ENCODE measurements around the gene CD37. TPM values are rescaled to one million over a fixed set of nuclear protein-coding genes. Genes with fewer than 3 reads are reported as not detected.

CD37 gene
- total and polyA plus RNA-seq, 12 donors: 0.61 to 27.1 (median 14.6) TPM

- peaks cover 8 to 10% of the 10 kb centered on the region in 2 donors for H3K4me1 ChIP-seq (replicated peaks in 1 of 2)
- H3K36me3 ChIP-seq (replicated peaks in 1 of 2): peaks cover 0 to 10% of the 10 kb centered on the region in 2 donors
- TF ChIP-seq CTCF (IDR thresholded peaks at IDR 0.05): no peak
- TF ChIP-seq POLR2A (IDR thresholded peaks at IDR 0.05): peak in 1 of 2 donors; percentile 34
- H3K27ac ChIP-seq: peak within 1 kb of the TSS; percentile 65 to 92 (median 76)
- peak; percentile 54 to 81 (median 67) for DNase-seq
- peak within 1 kb of the TSS; percentile 45 to 75 (median 68) for H3K4me3 ChIP-seq
- H3K27me3 ChIP-seq: no peaks in the 10 kb centered on the region
- H3K9me3 ChIP-seq (replicated peaks in 1 of 3): no peaks in the 10 kb centered on the region
- 1 to 2% (median 2%) methylated on average over 30 to 52 of the region's 52 CpGs for WGBS, 4 donors
- intact Hi-C loops (cut with DNase I): no loop called here
These were observed 27.1 kb downstream of the CD37 start, which contains the start of gene TEAD2 for GRCh38 chr19:49362048-49362928. TSS of gene TEAD2 (minus strand) at chr19:49362416. CDS start at chr19:49360075, 2,341 bp downstream.

- H3K27ac ChIP-seq: peak overlapping the region in 4 of 5 donors; percentile 50 to 89 (median 66)
- TF ChIP-seq CTCF (IDR thresholded peaks at IDR 0.05): no peak
- TF ChIP-seq POLR2A (IDR thresholded peaks at IDR 0.05): no peak
- intact Hi-C loops (cut with DNase I): no loop called here
- no peaks in the 10 kb centered on the region for H3K9me3 ChIP-seq (replicated peaks in 1 of 3)
- peaks cover 8 to 10% of the 10 kb centered on the region in 2 donors for H3K4me1 ChIP-seq (replicated peaks in 1 of 2)
- WGBS, 4 donors: 1 to 2% (median 1%) methylated on average over 11 to 14 of the region's 14 CpGs
- H3K27me3 ChIP-seq: no peaks in the 10 kb centered on the region
- DNase-seq: peak; percentile 49 to 61 (median 52)
- H3K36me3 ChIP-seq (replicated peaks in 1 of 2): peaks cover 0 to 10% of the 10 kb centered on the region in 2 donors
- peak overlapping the region in 1 of 4 donors; percentile 31 for H3K4me3 ChIP-seq
These were observed 27.7 kb downstream of the CD37 start for GRCh38 chr19:49362929-49363267.

- peak; percentile 99 to 100 (median 99) for DNase-seq
- Histone ChIP-seq H3K27me3 (no peaks in the 10 kb centered on the region), H3K4me3 (peak within 1 kb of the TSS in 2 of 4 donors; percentile 31 to 63), H3K27ac (peak within 1 kb of the TSS in 4 of 5 donors; percentile 50 to 89 (median 66)), H3K4me1 (replicated peaks in 1 of 2) (peaks cover 8 to 10% of the 10 kb centered on the region in 2 donors), H3K9me3 (replicated peaks in 1 of 3) (no peaks in the 10 kb centered on the region), H3K36me3 (replicated peaks in 1 of 2) (peaks cover 0 to 10% of the 10 kb centered on the region in 2 donors)
- TF ChIP-seq POLR2A (IDR thresholded peaks at IDR 0.05) (peak in 1 of 2 donors; percentile 68), CTCF (IDR thresholded peaks at IDR 0.05) (peak in 1 of 6 experiments; percentile 17)
- intact Hi-C loops (cut with DNase I): no loop called here
- WGBS, 4 donors: 1 to 2% (median 2%) methylated on average over 37 to 46 of the region's 46 CpGs
These were observed 28.3 kb downstream of the CD37 start, which contains the start of gene DKKL1 for GRCh38 chr19:49363268-49364082. TSS of gene DKKL1 (plus strand) at chr19:49363877. CDS start at chr19:49363999, 122 bp downstream.

Data from adrenal gland (tissue), 12 donors.